GM19467 (cell line): Measurements from ENCODE around the gene SPANXD.
"Not testable (repeated sequence)": the region's sequence is repeated elsewhere in the genome, so short reads cannot be mapped to it uniquely, and the experiment has no call there.

Experiments
- ATAC-seq: cut with Tn5 transposase; IDR thresholded peaks from one replicate; pipeline ENCODE4 v1.9.1; 2021; ENCODE audit warnings: mild to moderate bottlenecking, moderate library complexity; ENCODE audit not compliant: unreplicated experiment

The SPANXD gene, protein sequence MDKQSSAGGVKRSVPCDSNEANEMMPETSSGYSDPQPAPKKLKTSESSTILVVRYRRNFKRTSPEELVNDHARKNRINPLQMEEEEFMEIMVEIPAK

GRCh38 chrX:141698639-141699038, at the start of gene SPANXD:
Gene SPANXD (minus strand): TSS chrX:141698739. CDS start chrX:141698405, 334 bp downstream.
- ATAC-seq = not testable (repeated sequence)

- ATAC-seq = no peak
Measured at GRCh38 chrX:141742666-141743065, 44.1 kb upstream of the SPANXD start.

DNA sequence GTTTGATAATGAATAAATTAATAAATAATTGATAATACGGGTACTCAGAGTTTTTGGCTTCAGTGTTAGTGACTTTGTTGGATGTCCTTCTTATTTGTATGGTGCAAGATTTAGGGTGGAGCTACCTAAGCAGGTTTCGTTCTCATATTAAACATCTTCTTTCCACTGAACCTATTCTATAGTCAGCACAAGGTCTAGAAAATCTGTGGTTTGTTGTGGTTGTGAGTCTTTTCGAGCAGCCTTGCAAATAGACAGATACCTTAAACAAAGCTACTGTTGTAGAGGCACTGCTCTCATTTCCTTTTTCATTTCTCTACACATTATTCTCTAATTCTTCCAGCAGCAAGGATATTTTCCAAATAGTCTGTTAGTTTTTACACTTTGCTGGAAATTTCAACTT, 38.1 kb upstream of the SPANXD start:
- ATAC-seq = no peak

- no peak for ATAC-seq
Measured at GRCh38 chrX:141733371-141733770, 34.8 kb upstream of the SPANXD start.

DNA sequence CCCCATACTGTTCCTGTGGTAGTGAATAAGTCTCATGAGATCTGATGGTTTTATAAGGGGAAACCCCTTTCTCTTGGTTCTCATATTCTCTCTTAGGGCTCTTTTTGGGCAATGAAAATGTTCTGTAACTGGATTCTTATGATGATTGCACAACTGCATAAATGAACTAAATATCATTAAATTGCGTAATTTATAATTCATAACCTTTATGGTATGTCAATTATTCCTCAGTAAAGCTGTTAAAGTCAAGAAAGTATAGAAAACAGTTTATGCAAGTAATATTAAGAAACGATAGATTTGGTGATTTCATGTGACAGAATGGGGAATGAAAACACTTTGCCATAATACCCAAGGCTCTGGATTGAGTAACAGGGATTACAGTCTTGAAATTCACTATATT, 33.5 kb upstream of the SPANXD start:
- no peak for ATAC-seq

DNA sequence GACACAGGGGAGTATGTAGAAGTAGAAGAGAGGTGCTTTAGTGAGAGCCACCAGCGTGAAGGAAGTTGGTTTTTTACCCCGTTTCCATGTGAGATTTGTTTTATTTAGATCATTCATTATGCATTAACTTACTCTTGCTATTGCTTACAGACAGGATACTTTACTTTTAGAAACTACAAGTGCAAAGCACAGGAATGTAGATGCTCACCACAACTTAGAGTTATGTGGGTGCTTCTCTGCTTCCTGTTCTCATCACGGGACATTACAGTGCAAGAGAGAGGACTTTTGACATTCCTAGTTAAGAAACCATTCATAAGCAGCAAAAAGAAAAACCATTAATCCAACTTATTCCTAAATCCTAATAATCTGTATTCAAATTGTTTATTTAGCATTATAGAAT, 25.6 kb upstream of the SPANXD start:
- no peak for ATAC-seq

DNA sequence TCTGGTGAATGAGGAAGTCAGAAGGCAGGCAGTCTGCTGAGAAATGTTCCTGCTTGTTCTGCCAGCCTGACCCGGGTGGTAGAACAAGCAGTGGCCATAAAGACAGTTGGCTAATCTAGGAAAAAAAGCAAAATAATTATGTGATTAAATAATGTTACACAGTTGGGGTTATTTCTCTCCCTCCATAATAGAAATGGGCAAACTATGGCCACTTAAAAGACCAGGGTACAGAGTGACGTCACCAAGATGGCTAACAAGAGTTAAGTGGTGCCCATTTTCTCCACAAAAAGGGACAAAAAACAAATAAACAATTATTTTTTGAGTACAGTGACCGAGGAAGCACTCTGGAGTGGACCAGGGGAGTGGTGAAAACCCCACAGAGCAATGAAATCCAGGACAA, 16.1 kb upstream of the SPANXD start:
- no peak for ATAC-seq

GRCh38 chrX:141701072-141701471, 2.5 kb upstream of the SPANXD start:
- no peak for ATAC-seq

- ATAC-seq = no peak
Measured at GRCh38 chrX:141673946-141674345, 24.6 kb downstream of the SPANXD start.

DNA sequence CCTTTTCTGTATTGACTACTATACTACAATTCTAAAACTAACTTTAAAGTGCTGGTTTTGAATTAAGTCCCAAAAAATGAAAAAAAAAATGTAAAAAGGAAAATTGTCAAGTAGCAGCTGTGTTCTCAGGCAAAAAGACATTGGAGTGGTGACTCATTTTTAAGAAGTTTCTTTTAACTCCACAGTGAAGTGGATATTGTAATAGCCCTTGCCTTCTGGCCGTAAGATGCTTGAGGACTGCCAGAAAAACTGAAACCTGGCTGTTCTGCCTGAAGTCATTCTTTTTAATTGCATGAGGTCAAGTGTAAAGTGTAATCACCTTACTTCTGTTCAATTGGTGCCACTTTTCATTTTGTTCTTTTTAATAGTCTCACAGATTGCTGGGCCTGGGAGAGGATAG, 28.9 kb downstream of the SPANXD start:
- ATAC-seq = no peak

DNA sequence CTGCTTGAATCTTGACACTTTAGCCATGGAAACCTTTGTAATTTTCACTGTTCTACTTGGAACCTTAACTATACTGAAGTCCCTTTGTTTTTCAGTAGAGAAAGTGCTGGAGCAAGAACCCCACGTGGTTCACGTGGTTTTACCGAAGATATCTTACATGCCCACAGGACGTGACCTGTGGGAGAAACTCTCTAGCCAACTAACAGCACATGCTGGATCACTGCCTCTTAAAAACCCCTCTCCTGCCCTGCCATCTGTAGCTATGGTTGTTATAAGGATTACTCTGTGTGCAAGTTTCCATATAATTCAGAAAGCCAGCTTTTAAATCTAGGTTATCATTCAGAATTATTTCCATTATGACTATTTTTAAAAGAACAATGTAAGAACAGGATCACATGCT, 30.2 kb downstream of the SPANXD start:
- no peak for ATAC-seq

- ATAC-seq = no peak
Measured at GRCh38 chrX:141662781-141663180, 35.8 kb downstream of the SPANXD start.

DNA sequence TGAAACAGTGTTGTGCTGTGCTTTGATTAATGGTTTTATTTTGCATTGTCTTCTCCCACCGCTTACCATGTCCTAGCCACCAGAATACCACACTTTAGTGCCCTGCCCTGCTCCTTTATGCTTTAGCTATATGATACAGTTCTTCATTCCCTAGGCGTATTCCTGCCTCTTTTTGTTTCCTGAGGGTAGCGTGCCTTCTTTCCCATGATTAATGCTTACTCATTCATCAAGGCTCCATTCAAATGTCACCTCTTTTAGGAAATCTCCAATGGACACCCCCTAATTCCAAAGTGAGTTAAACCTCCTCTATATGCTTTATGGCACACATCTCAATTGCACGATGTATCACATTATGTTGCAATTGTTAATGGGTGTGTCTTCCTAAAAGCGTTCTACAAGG, 46.3 kb downstream of the SPANXD start:
- no peak for ATAC-seq
